HuH-7 (cell line): Measurements from ENCODE around the gene EMILIN3.

ENCODE experiments used
- DNase-seq: peaks from one replicate; pipeline ENCODE4 v3.0.0; 2011; ENCODE audit warnings: low spot score

The EMILIN3 gene

GRCh38 chr20:41363601-41364000 lies 3.0 kb downstream of the EMILIN3 start:
- DNase-seq = no peak

GRCh38 chr20:41362748-41363140 lies 3.9 kb downstream of the EMILIN3 start:
- no peak for DNase-seq

GRCh38 chr20:41361757-41362747 lies 4.6 kb downstream of the EMILIN3 start:
- no peak for DNase-seq

- DNase-seq = no peak
Measured at GRCh38 chr20:41360831-41361756, 5.5 kb downstream of the EMILIN3 start.

GRCh38 chr20:41359541-41360011 lies 7.0 kb downstream of the EMILIN3 start:
- DNase-seq = no peak

- DNase-seq = no peak
Measured at GRCh38 chr20:41358717-41359116, 7.9 kb downstream of the EMILIN3 start.

GRCh38 chr20:41358230-41358629 lies 8.4 kb downstream of the EMILIN3 start:
- no peak for DNase-seq

- no peak for DNase-seq
Measured at GRCh38 chr20:41357424-41358163, 9.0 kb downstream of the EMILIN3 start.

GRCh38 chr20:41356951-41357350 lies 9.7 kb downstream of the EMILIN3 start:
- DNase-seq = no peak

- DNase-seq = no peak
Measured at GRCh38 chr20:41355598-41356203, 10.9 kb downstream of the EMILIN3 start.

- no peak for DNase-seq
Measured at GRCh38 chr20:41355192-41355591, 11.4 kb downstream of the EMILIN3 start.

- DNase-seq = no peak
Measured at GRCh38 chr20:41353530-41353929, 13.1 kb downstream of the EMILIN3 start.

GRCh38 chr20:41352666-41353065 lies 14.0 kb downstream of the EMILIN3 start:
- DNase-seq = no peak

- DNase-seq = no peak
Measured at GRCh38 chr20:41352106-41352505, 14.5 kb downstream of the EMILIN3 start.

GRCh38 chr20:41350408-41350962 lies 16.1 kb downstream of the EMILIN3 start:
- no peak for DNase-seq

- DNase-seq = no peak
Measured at GRCh38 chr20:41349943-41350342, 16.7 kb downstream of the EMILIN3 start.

GRCh38 chr20:41349266-41349665 lies 17.4 kb downstream of the EMILIN3 start:
- no peak for DNase-seq

GRCh38 chr20:41348430-41349172 lies 18.0 kb downstream of the EMILIN3 start:
- no peak for DNase-seq

- DNase-seq = no peak
Measured at GRCh38 chr20:41347523-41348429, 18.8 kb downstream of the EMILIN3 start.
